Erythroblast (primary cell): ENCODE measurements around the gene SCIN.

Experiments
- GATA1 ChIP-seq: IDR thresholded peaks from 2 replicates; pipeline ENCODE4 v1.6.1; 2011; ENCODE audit warnings: low read depth, mild to moderate bottlenecking, control low read depth, low read length, moderate library complexity
- POLR2A ChIP-seq: IDR thresholded peaks from 2 replicates; pipeline ENCODE4 v1.6.1; 2011; ENCODE audit warnings: mild to moderate bottlenecking, low read length

DNA sequence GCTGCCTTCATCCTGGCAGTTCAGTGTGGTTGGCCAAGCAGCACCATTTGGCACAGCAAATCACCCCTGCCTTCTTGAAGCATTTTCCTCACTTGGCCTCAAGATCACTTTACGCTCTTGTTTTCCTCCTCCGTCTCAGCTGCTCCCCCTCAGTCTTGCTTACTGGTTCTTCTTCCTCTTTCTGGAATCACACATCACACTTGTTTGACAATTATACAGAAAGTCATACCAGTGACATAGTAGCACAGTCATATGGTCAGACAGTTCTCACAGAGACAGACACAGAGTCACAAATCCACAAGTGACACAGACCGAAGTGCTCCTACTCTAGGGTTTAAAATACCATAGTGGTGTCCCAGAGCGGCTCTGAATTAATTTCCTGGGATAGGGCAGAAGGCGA is 73.1 kb downstream of the SCIN start:
- TF ChIP-seq POLR2A, result no peak
- TF ChIP-seq GATA1, result no peak
